ENCODE data around the gene URB1.

URB1 gene

DNA sequence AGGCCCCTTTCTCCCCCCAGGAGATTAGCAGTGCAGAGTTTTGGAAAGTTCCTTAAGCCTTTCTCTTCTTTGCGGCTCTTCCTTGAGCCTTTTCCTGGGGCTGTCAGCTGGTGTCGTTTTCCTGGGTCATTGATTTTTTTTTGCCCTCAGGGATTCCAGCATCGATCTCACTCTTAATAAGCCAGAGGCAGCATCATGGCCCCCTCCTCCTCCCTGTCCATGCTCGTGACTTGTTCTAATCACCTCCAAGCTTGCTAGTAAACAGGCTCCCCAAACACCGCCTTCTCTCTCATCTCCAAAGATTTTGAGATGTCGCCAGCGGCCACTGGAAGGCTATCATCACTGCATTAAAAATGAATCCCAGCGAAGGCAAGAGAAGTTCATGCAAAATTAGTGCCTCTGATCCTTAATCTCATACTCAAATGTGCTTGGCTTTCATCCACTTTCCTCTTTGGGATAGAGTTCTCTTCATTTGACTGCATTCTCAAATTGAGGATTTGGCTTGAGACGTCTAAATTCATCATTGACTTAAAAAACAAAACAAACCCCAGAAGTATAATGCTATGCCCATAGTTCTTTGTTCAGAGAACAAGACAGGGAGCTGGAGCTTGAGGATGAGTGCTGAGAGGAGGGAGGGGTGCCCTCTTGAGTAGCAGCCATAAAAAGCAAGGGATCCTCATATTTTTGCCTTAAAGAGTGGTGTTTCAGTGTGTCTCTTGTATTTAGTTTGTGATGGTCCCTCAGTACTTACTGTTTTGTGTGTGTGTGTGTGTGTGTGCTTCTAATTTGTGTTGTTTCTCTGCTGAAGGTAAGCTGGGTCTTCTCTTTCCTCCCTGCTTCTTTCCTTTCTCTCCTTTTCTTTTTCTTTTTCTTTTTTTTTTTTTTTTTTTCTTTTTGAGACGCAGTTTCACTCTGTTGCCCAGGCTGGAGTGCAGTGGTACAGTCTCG is 22.9 kb upstream of the URB1 start:
- Histone ChIP-seq H3K4me1 (ENCODE audit: insufficient read depth, low read length) (peaks cover 22% of the 10 kb centered on the region), H3K36me3 (ENCODE audit: insufficient read depth, low read length) (no peaks in the 10 kb centered on the region), H3K27me3 (ENCODE audit: insufficient read depth, low read length) (peaks cover 56% of the 10 kb centered on the region), H2AFZ (ENCODE audit: low read depth, low read length) (no peak overlapping the region), H3K4me3 (ENCODE audit: low read length) (no peak overlapping the region), H3K9me3 (ENCODE audit: low read length) (no peaks in the 10 kb centered on the region)

DNA sequence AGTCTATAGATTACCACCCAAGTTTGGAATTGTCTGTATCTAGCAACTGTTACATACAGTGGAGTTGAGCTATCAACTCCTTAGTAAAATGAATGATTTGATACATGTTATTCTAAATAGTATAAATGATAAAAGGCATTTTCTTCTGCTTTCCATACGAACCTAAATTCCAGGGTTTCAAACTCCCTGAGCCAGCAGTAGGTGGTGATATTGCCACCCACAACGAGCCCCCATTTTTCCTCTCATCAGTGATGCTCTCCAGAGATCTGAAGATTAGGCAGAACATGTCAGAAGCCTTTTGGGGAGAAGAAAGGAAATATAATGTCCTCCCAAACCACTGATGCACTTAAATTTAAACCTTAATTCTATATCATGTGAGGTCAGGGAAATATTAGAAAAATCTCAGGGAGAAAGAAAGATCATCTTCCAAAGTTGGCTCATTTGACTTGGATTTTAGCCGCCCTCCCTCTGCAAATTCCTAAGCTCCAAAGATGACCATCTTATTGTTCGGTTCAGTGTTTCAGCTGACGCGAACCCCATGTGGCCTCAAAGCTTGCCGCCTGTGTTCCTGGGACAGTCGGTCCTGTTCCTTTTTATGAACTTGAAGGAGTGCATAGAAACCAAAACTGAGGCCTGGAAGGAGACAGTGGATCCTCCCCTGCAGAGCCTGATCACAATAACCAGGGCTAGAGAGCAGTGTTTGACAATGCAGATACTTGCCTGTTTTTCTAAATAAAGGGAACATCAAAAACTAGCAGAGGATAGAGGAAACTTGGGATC is 22.0 kb upstream of the URB1 start:
- Histone ChIP-seq H3K27me3 (ENCODE audit: insufficient read depth, low read length) (peaks cover 65% of the 10 kb centered on the region), H3K4me1 (ENCODE audit: insufficient read depth, low read length) (peaks cover 22% of the 10 kb centered on the region), H3K4me3 (ENCODE audit: low read length) (no peak overlapping the region)

DNA sequence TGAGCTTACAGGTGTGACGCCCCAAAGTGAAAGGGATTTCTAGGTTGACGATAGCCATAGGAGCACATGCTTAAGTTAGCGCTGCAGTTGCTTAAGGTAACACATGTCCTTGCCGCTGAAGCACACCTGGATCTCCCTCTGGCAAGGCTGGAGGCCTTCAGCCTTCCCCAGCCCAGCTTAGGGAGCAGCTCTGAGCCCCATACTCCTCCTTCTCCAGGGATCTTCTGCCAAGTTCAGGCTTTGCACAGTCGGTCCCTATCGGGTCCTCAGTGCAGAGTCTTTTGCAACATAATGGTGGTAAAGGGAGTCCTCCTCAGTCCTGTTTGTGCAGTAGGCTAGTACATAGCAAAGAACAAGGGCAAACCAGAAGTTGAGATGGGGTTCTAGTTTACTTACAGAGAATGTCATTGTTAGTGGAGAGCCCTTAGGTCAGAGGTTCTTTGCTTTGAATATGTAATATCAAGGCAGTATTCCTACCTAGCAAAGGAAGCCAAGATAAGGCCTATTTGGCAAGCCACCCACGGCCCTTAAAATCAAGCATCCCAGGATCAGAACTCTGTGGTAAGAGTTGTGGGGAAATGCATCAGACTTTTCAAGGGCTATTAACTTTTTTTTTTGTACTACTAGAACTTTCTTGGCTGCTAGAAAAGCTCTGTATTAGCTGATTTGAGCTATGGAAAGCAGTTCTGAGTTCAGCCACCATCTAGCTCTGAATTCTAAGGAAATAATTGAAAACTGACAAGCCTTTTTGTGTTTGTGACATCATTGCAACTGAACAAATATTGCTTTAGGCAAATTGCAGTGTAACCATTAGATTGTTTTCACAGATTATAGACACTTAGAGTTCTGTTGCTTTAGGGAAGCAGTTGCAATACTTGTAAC is 21.1 kb upstream of the URB1 start:
- Histone ChIP-seq H3K27me3 (ENCODE audit: insufficient read depth, low read length) (peaks cover 74% of the 10 kb centered on the region), H3K4me3 (ENCODE audit: low read length) (no peak overlapping the region)

More for the DNA sequence above, 22.0 kb upstream of the URB1 start:
- H2AFZ ChIP-seq (ENCODE audit: low read depth, low read length): no peak overlapping the region
- no peaks in the 10 kb centered on the region for H3K36me3 ChIP-seq (ENCODE audit: insufficient read depth, low read length)
- no peaks in the 10 kb centered on the region for H3K9me3 ChIP-seq (ENCODE audit: low read length)

DNA sequence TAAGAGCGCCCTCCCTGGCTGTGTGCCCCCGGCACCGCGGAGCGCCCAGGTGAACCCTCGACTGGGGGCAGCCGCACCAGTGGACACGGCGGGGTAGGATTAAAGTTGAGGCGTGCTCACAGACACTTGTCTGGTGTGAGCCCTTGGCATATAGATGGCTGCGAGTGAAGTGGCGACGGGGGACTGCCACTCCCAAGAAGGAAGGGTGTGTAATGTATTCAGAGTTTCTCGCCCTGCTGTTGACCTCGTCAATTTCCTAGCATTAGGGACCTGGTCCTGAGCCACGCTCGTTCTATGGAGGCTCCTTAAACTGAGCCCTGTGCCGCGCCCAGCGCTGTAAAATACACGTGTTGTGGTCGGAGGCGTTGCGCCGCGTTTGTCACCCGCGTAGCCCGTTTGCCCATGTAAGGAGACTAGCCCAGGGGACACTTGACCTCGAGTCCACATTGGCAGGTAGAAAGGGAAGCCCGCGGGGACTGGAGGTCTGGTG is 20.2 kb upstream of the URB1 start:
- H2AFZ ChIP-seq (ENCODE audit: low read depth, low read length): peak overlapping the region; percentile 58
- peaks cover 78% of the 10 kb centered on the region for H3K27me3 ChIP-seq (ENCODE audit: insufficient read depth, low read length)
- H3K36me3 ChIP-seq (ENCODE audit: insufficient read depth, low read length): no peaks in the 10 kb centered on the region
- no peaks in the 10 kb centered on the region for H3K9me3 ChIP-seq (ENCODE audit: low read length)
- peak overlapping the region; percentile 17 for H3K4me3 ChIP-seq (ENCODE audit: low read length)
- peaks cover 22% of the 10 kb centered on the region for H3K4me1 ChIP-seq (ENCODE audit: insufficient read depth, low read length)

More for the DNA sequence above, 21.1 kb upstream of the URB1 start:
- peaks cover 22% of the 10 kb centered on the region for H3K4me1 ChIP-seq (ENCODE audit: insufficient read depth, low read length)
- H3K9me3 ChIP-seq (ENCODE audit: low read length): no peaks in the 10 kb centered on the region
- H2AFZ ChIP-seq (ENCODE audit: low read depth, low read length): no peak overlapping the region
- no peaks in the 10 kb centered on the region for H3K36me3 ChIP-seq (ENCODE audit: insufficient read depth, low read length)

DNA sequence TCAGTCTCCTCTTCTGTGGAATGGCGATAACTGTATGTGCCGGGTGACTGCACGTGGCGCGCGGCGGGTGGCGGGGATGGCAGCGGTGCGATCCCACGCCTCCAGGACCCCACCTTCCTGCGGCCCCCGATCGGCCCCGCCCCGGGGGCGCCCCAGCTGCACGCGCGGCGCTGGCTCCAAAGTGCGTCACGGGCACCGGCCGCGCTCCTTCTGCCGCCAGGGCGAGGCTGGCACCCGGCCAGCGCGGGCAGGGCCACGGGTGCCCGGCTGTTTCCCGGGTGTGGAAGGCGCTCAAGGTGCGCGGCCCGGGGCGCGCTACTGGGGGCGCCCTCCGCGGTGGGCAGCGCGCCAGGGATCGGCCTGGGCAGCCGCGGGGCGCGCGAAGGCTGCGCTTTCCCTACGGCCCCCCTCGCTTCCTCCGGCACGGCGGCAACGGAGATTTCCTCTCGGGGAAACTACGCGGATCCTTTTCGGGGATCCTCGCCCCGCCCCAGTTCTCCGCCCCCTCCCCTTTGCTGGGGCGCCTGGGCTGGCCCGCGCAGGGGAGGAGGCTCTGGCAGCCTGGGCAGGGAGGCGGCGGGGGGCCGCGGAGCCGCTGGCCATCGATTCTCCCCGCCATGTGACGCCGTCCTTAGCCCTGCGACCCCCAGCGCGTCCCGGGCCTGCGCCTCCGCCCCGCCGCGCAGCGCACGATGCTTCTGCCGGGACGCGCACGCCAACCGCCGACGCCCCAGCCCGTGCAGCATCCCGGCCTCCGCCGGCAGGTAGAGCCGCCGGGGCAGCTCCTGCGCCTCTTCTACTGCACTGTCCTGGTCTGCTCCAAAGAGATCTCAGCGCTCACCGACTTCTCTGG is 19.6 kb upstream of the URB1 start, which contains the start of gene EVA1C:
Gene EVA1C (plus strand): TSS at position 545 of the 853 bp plus-strand sequence. CDS start 148 bp downstream, at position 693.
- peaks cover 22% of the 10 kb centered on the region for H3K4me1 ChIP-seq (ENCODE audit: insufficient read depth, low read length)
- peaks cover 78% of the 10 kb centered on the region for H3K27me3 ChIP-seq (ENCODE audit: insufficient read depth, low read length)
- peak within 1 kb of the TSS; percentile 17 for H3K4me3 ChIP-seq (ENCODE audit: low read length)
- no peaks in the 10 kb centered on the region for H3K36me3 ChIP-seq (ENCODE audit: insufficient read depth, low read length)
- no peaks in the 10 kb centered on the region for H3K9me3 ChIP-seq (ENCODE audit: low read length)
- peak within 1 kb of the TSS; percentile 58 for H2AFZ ChIP-seq (ENCODE audit: low read depth, low read length)

DNA sequence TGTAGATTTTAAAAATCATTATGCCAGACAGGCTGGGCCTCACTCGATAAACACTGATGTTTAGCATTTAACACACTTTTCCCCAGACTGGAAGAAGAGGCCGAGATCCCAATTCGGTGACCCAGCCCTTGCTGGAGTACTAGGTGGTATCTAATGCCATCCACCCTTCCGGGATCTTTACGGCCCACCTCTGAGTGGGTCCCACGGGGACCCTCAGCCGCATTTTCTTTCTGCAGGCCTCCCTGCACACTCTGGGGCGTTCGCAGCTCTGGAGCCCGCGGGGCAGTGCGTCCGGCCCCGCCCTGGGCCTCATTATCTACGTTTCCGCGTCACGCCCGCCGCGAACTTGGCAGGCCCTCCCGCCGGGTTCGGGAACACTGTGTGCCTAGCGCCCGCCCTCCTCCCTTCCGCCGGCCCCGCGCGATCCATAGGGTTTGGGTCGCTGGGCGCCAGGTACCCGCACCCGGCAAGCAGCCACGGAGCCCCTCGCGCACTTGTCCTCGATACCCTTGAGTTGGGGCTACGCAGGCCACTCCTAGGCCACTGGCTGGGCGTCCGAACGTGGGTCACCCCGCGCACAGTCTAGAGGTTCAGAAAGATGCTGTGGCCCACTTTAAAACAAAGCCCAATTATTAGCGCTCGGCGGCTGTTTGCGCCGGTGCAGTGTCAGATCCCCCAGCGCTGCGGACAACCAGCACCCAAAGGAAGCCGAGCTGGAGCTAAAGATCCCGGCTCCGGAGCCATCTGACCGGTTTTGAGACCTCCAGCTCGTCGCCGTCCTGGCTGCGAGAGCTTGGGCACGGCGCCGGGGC is 18.7 kb upstream of the URB1 start:
- peaks cover 73% of the 10 kb centered on the region for H3K27me3 ChIP-seq (ENCODE audit: insufficient read depth, low read length)
- peak overlapping the region; percentile 17 for H3K4me3 ChIP-seq (ENCODE audit: low read length)
- H2AFZ ChIP-seq (ENCODE audit: low read depth, low read length): peak overlapping the region; percentile 58
- H3K36me3 ChIP-seq (ENCODE audit: insufficient read depth, low read length): no peaks in the 10 kb centered on the region
- peaks cover 22% of the 10 kb centered on the region for H3K4me1 ChIP-seq (ENCODE audit: insufficient read depth, low read length)
- H3K9me3 ChIP-seq (ENCODE audit: low read length): no peaks in the 10 kb centered on the region

DNA sequence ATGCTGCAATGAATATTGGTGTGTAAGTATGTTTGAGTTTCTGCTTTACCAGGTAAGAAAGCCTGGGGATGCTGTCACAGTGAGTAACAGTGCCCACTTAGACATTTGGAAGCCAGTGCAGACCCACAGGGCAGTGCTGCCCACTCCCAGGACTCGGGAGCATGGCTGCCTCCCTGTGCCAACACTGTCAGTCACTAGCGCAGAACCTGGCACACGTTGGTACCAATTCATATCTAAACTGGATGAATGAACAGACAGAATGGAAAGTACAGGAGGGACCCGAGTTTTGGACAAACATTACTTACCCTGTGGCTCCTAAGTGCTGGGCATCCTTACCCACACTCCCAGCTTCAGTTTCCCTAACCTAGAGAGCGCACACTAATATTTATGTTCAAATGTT is 18.1 kb upstream of the URB1 start:
- H3K27me3 ChIP-seq (ENCODE audit: insufficient read depth, low read length): peaks cover 75% of the 10 kb centered on the region
- H2AFZ ChIP-seq (ENCODE audit: low read depth, low read length): no peak overlapping the region
- H3K36me3 ChIP-seq (ENCODE audit: insufficient read depth, low read length): no peaks in the 10 kb centered on the region
- H3K4me3 ChIP-seq (ENCODE audit: low read length): no peak overlapping the region
- no peaks in the 10 kb centered on the region for H3K9me3 ChIP-seq (ENCODE audit: low read length)
- H3K4me1 ChIP-seq (ENCODE audit: insufficient read depth, low read length): peaks cover 22% of the 10 kb centered on the region

DNA sequence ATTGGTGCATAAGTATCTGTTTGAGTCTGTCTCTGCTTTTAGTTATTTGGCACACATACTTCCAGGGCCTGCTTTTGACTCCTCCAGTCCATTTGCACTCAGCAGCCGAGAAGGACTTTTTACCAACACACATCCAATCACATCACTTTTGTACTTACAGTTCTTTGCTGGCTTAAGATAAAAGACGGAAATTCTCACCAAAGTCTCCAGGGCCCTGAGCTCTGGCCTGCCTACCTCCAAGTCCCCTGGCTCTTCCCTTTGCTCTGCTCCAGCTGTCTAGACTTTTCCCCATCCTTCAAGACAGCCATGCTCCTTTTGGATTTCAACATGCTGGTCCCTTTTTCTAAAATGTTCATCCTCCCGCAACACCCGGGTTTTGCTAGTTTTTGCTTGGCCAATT is 17.5 kb upstream of the URB1 start:
- Histone ChIP-seq H3K27me3 (ENCODE audit: insufficient read depth, low read length) (peaks cover 70% of the 10 kb centered on the region), H3K4me3 (ENCODE audit: low read length) (no peak overlapping the region), H3K4me1 (ENCODE audit: insufficient read depth, low read length) (peaks cover 17% of the 10 kb centered on the region), H3K36me3 (ENCODE audit: insufficient read depth, low read length) (no peaks in the 10 kb centered on the region), H3K9me3 (ENCODE audit: low read length) (no peaks in the 10 kb centered on the region), H2AFZ (ENCODE audit: low read depth, low read length) (no peak overlapping the region)

DNA sequence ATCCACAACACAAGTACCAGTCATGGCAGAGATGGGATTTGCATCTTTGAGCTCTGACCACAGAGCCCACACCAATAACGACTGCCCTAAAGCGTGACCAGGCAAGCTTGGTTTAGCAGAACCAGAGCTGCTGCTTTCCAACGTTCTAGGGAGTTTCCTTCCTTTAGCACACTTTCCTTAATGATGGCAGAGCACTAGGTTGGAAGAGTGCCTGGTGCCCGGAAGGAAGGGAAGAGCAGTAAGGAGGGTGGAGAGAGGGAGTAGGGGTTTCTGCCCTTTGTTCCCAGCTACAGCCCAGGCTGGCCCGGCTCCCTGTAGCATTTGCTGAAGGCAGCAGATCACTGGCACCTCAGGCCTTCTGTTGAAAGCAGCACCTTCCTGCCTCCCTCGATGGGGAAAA is 13.6 kb upstream of the URB1 start:
- Histone ChIP-seq H3K27me3 (ENCODE audit: insufficient read depth, low read length) (peaks cover 31% of the 10 kb centered on the region), H2AFZ (ENCODE audit: low read depth, low read length) (no peak overlapping the region), H3K4me3 (ENCODE audit: low read length) (no peak overlapping the region)

DNA sequence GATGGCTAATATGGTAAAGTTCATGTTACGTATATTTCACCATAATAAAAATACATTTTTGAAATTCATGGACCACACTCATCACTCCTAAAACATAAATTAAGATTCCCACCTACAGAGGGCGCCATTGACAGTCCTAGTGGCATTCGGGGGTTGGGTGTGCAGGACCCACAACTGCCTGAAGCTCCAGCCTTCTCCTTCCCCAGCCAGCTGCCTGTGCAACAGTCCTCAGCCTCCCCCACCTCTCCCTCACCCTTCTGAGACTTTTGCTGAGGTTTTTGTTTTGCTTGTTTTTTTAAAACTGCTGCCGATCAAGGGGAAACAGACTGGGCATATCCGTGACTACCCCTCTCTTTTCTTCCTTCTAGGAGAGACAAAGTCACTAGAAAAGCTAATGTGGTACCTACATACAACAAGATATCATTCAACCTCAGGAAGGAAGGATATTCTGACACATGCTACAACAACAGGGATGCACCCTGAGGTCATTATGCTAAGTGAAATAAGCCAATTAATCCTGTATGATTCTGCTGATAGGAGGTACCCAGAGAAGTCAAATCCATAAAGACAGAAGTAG is 10.5 kb upstream of the URB1 start:
- no peaks in the 10 kb centered on the region for H3K9me3 ChIP-seq (ENCODE audit: low read length)
- H2AFZ ChIP-seq (ENCODE audit: low read depth, low read length): no peak overlapping the region
- no peaks in the 10 kb centered on the region for H3K36me3 ChIP-seq (ENCODE audit: insufficient read depth, low read length)
- H3K27me3 ChIP-seq (ENCODE audit: insufficient read depth, low read length): peaks cover 3% of the 10 kb centered on the region
- no peaks in the 10 kb centered on the region for H3K4me1 ChIP-seq (ENCODE audit: insufficient read depth, low read length)
- no peak overlapping the region for H3K4me3 ChIP-seq (ENCODE audit: low read length)

More for the DNA sequence above, 13.6 kb upstream of the URB1 start:
- Histone ChIP-seq H3K9me3 (ENCODE audit: low read length) (no peaks in the 10 kb centered on the region), H3K36me3 (ENCODE audit: insufficient read depth, low read length) (no peaks in the 10 kb centered on the region), H3K4me1 (ENCODE audit: insufficient read depth, low read length) (no peaks in the 10 kb centered on the region)

DNA sequence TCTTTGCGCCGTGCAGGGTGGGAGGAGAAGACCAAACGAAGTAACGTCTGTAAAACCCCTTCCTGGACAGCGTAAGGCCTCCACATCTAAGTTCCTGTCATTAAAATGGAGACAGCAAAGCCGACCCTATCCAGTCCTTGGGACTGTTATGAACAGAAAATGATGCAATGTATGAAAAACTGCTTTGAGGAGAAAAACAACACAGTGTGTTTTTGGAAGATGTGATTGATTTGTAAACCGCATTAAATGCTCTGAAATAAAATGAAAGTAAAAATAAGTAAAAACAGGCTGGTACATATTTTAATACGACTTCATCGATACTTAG is 827 bp upstream of the URB1 start:
- Histone ChIP-seq H3K9me3 (ENCODE audit: low read length) (peaks cover 9% of the 10 kb centered on the region), H3K27me3 (ENCODE audit: insufficient read depth, low read length) (no peaks in the 10 kb centered on the region), H3K36me3 (ENCODE audit: insufficient read depth, low read length) (peaks cover 7% of the 10 kb centered on the region), H2AFZ (ENCODE audit: low read depth, low read length) (peak overlapping the region; percentile 77), H3K4me3 (ENCODE audit: low read length) (no peak overlapping the region), H3K4me1 (ENCODE audit: insufficient read depth, low read length) (peaks cover 8% of the 10 kb centered on the region)
